Measurements from ENCODE around the gene G6PC2.

The G6PC2 gene

GRCh38 chr2:168901003-168901402, at the start of gene G6PC2:
G6PC2 (plus strand) TSS chr2:168901291; CDS start chr2:168901332, 41 bp downstream.
- Histone ChIP-seq H4K20me1 (ENCODE audit: low read depth, low read length) (no peaks in the 10 kb centered on the region), H2AFZ (ENCODE audit: low read depth, low read length, severe bottlenecking) (no peak within 1 kb of the TSS), H3K9ac (ENCODE audit: low read length) (no peak within 1 kb of the TSS), H3K36me3 (ENCODE audit: low read length) (no peaks in the 10 kb centered on the region), H3K4me3 (ENCODE audit: insufficient read depth, low read length, poor library complexity, severe bottlenecking) (no peak within 1 kb of the TSS), H3K27me3 (ENCODE audit: low read length) (no peaks in the 10 kb centered on the region), H3K27ac (ENCODE audit: low read depth, low read length) (no peak within 1 kb of the TSS), H3K4me2 (ENCODE audit: low read depth, low read length, poor library complexity, severe bottlenecking) (no peak within 1 kb of the TSS), H3K9me2 (replicated peaks; ENCODE audit: insufficient read depth, low read length) (no peaks in the 10 kb centered on the region), H3K79me2 (ENCODE audit: insufficient read depth, low read length) (no peaks in the 10 kb centered on the region), H3F3A (ENCODE audit: insufficient read depth) (no peaks in the 10 kb centered on the region), H3K9me3 (ENCODE audit: insufficient read depth, low read length) (no peaks in the 10 kb centered on the region)
- TF ChIP-seq EZH2phosphoT487 (conservative IDR thresholded peaks at IDR 0.05; ENCODE audit: low read length): no peak
- TF ChIP-seq CTCF (IDR thresholded peaks at IDR 0.05; ENCODE audit: insufficient read depth, low read length, poor library complexity, severe bottlenecking): no peak

DNA sequence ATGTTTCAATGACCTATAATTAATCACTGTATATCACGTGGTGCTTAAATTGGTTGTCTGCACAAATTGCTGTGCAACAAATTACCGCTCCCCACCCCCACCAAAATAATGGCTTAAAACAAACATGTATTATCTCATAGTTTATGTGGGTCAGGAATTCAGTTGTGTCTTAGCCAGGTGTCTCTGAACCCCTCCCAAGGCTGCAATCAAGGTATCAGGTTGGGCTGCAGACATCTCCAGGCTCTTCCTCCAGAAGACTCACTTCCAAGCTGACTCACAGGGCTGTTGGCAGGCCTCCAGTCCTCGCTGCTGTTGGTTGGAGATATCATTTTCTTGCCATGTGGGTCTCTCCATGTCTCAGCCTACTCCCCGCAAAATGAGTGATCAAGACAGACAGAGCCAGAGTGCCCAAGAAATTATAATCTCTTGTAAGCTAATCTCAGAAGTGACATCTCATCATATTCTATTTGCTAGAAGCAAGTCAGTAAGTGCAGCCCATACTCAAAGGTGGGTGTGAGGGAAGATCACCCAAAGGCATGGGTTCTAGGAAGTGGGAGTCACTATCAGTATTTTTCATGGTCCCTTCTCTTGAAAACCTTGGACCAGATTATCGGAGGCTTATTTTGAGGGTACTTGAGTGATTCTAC, 49.3 kb upstream of the G6PC2 start:
- Histone ChIP-seq H3K4me3 (ENCODE audit: insufficient read depth, low read length, poor library complexity, severe bottlenecking) (no peak overlapping the region), H3K79me2 (ENCODE audit: insufficient read depth, low read length) (no peaks in the 10 kb centered on the region), H3F3A (ENCODE audit: insufficient read depth) (no peaks in the 10 kb centered on the region), H2AFZ (ENCODE audit: low read depth, low read length, severe bottlenecking) (no peak overlapping the region), H3K4me2 (ENCODE audit: low read depth, low read length, poor library complexity, severe bottlenecking) (no peak overlapping the region), H3K36me3 (ENCODE audit: low read length) (no peaks in the 10 kb centered on the region), H3K27ac (ENCODE audit: low read depth, low read length) (no peak overlapping the region), H3K9me3 (ENCODE audit: insufficient read depth, low read length) (no peaks in the 10 kb centered on the region), H4K20me1 (ENCODE audit: low read depth, low read length) (no peaks in the 10 kb centered on the region), H3K9me2 (replicated peaks; ENCODE audit: insufficient read depth, low read length) (no peaks in the 10 kb centered on the region), H3K27me3 (ENCODE audit: low read length) (no peaks in the 10 kb centered on the region), H3K9ac (ENCODE audit: low read length) (no peak overlapping the region)
- no peak for TF ChIP-seq EZH2phosphoT487 (conservative IDR thresholded peaks at IDR 0.05; ENCODE audit: low read length)
- no peak for TF ChIP-seq CTCF (IDR thresholded peaks at IDR 0.05; ENCODE audit: insufficient read depth, low read length, poor library complexity, severe bottlenecking)

DNA sequence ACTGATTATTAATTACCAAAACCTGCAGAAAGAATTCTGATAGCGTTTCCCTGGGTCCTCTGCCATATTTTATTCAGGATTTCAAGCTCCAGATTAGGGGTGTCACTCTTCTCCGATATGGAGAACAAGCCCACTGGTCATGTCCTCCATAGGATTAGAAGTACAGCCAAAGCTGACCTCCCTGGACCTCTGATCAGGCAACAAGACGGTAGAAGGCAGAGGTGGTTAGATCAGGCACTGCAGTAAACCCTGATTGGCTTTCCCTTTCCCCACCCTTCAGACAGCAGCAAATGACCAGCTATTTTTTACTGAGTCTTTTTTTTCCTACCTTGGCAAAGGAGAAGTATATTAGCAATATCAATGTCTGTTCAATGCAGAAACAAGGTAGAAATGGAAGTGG, 48.6 kb upstream of the G6PC2 start:
- Histone ChIP-seq H3K36me3 (ENCODE audit: low read length) (no peaks in the 10 kb centered on the region), H3F3A (ENCODE audit: insufficient read depth) (no peaks in the 10 kb centered on the region), H4K20me1 (ENCODE audit: low read depth, low read length) (no peaks in the 10 kb centered on the region), H3K9ac (ENCODE audit: low read length) (no peak overlapping the region), H3K9me3 (ENCODE audit: insufficient read depth, low read length) (no peaks in the 10 kb centered on the region), H3K27me3 (ENCODE audit: low read length) (no peaks in the 10 kb centered on the region), H3K4me2 (ENCODE audit: low read depth, low read length, poor library complexity, severe bottlenecking) (no peak overlapping the region), H3K4me3 (ENCODE audit: insufficient read depth, low read length, poor library complexity, severe bottlenecking) (no peak overlapping the region), H3K9me2 (replicated peaks; ENCODE audit: insufficient read depth, low read length) (no peaks in the 10 kb centered on the region), H3K79me2 (ENCODE audit: insufficient read depth, low read length) (no peaks in the 10 kb centered on the region), H3K27ac (ENCODE audit: low read depth, low read length) (no peak overlapping the region), H2AFZ (ENCODE audit: low read depth, low read length, severe bottlenecking) (no peak overlapping the region)
- TF ChIP-seq EZH2phosphoT487 (conservative IDR thresholded peaks at IDR 0.05; ENCODE audit: low read length) (no peak), CTCF (IDR thresholded peaks at IDR 0.05; ENCODE audit: insufficient read depth, low read length, poor library complexity, severe bottlenecking) (no peak)

Data from SU-DHL-6 (cell line).